Epithelial cell of proximal tubule (primary cell): Measurements from ENCODE around the gene SMPD4. TPM values are rescaled to one million over a fixed set of nuclear protein-coding genes. Genes with fewer than 3 reads are reported as not detected.
"Not testable (repeated sequence)": the region's sequence is repeated elsewhere in the genome, so short reads cannot be mapped to it uniquely, and the experiment has no call there.

ENCODE experiments used
- DNase-seq: peaks from one replicate; pipeline ENCODE4 v3.0.0-alpha.2; 2011; ENCODE audit warnings: low read depth
- H3K4me3 ChIP-seq: 2 replicates; pipeline ENCODE4 v1.5.1; 2011; ENCODE audit warnings: low read depth, mild to moderate bottlenecking, low read length
- total RNA-seq: library from RNA; depleted of rRNA; stranded (reverse); fragments of >200 nt; gene quantifications from 2 replicates; pipeline ENCODE4 v1.2.3, GENCODE V29; 2015
- TF ChIP-seq, protein P1 (sequence below): conservative IDR thresholded peaks from 2 replicates; pipeline ENCODE4 v1.5.1; 2012; ENCODE audit warnings: low read depth, mild to moderate bottlenecking, low read length

SMPD4 gene
- total RNA-seq, 1 donor from 2014 or later = 62.2 TPM

DNA sequence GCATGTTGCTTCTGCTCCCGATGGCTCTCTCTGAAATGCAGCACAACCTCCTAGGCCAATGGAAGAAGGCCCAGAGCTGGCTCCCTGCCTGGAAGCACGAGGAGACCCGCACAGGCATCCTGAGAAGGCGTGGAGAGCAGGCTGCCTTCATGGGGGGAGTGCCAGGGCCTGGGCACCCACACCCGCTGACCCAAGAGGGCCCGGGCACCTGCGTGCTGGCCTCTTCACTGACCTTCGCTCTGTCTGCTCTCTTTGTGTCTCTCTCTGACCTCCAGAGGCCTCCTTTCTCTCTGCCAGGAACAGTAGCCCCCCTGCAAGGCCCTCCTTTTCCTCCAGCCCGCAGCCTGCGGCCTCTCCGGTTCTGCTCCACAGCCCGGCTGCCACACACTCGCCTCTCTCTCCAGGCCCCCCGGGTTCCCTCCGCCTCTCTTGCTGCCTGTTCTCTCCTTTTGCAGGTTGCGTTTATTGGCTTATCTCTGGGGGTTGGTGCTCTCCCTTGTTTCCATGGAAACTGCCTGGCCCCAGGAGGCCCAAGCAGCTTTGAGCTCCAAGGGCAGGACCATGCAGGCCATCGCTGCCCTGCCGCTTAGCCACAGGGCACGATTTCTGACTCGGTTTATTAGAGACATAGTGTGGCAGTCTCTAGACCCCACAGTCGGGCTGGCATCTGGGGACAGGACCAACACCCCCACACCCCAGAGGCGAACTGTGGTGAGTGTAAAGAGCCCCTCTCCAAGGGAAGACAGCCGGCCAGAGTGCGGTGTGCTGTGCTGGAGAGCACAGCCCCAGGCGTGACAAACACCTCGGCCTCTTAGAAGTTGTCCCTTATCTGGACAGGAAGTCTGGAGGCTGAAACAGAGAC is 2.3 kb upstream of the SMPD4 start:
- TF ChIP-seq, protein P1, sequence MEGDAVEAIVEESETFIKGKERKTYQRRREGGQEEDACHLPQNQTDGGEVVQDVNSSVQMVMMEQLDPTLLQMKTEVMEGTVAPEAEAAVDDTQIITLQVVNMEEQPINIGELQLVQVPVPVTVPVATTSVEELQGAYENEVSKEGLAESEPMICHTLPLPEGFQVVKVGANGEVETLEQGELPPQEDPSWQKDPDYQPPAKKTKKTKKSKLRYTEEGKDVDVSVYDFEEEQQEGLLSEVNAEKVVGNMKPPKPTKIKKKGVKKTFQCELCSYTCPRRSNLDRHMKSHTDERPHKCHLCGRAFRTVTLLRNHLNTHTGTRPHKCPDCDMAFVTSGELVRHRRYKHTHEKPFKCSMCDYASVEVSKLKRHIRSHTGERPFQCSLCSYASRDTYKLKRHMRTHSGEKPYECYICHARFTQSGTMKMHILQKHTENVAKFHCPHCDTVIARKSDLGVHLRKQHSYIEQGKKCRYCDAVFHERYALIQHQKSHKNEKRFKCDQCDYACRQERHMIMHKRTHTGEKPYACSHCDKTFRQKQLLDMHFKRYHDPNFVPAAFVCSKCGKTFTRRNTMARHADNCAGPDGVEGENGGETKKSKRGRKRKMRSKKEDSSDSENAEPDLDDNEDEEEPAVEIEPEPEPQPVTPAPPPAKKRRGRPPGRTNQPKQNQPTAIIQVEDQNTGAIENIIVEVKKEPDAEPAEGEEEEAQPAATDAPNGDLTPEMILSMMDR = no peak
- peak overlapping the region; percentile 94 for H3K4me3 ChIP-seq
- no peak for DNase-seq

DNA sequence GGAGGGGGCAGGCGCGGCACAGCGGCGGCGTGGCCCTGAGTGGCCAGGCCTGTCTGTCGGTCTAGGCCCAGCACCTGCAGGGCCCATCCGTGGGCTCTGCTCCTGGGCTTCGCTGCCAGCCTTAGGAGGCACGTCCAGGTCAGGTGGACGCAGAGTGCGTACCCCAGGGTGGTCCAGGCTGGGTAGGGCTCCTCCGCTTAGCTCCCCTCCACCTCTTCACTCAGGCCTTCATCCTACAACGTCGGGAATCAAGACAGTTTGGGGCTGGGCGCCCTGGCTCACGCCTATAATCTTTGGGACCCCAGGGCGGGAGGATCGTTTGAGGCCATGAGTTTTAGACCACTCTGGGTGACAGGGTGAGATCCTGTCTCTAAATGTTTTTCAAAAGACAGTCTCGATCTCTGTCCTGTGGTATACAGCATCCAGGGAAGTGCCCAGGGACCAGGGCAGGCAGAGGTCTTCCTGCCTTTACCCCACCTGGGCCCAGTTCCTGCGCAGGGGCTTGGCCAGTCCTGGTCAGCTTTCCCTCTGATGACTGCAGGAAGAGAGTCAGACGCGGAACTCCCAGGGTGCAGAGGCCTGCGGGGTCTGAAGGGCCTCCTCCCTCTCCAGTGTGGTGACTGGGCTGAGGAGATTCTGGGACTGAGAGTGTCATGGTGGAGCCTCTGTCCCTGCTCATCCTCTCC is 1.6 kb upstream of the SMPD4 start:
- peak overlapping the region; percentile 94 for H3K4me3 ChIP-seq
- not testable (repeated sequence) for DNase-seq

DNA sequence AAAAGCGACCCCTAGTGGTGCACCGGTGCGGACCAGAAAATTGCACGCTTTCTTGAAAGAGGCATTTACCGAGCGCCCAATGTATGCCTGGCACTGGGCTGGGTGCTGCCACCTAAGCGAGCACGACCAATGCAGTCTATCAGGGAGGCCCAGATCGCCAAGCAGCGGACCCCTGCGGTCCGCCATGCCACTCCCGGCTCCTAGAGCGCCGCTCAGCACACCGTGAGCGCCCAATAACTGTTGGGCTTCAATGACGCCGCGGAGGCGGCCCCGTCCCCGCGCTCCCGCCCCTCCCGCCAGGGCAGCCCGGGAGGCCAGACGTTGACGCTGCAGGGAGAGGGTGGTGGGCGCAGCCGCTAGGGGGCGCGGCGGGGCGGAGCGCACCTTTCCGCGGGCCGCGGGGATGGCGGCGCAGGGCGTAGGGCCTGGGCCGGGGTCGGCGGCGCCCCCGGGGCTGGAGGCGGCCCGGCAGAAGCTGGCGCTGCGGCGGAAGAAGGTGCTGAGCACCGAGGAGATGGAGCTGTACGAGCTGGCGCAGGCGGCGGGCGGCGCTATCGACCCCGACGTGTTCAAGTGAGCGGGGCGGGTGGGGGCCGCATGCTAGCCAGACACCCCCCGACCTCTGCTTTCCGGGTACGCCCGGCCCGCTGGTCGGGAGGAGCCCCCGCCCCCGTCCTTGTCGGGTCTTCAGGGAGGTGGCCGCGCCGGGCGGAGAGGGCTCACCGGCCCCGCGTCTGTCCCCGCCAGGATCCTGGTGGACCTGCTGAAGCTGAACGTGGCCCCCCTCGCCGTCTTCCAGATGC is 679 bp upstream of the SMPD4 start, which contains the start of gene MZT2B:
Gene MZT2B (plus strand): TSS at position 383 of the 803 bp plus-strand sequence. CDS start 21 bp downstream, at position 404.
- peak within 1 kb of the TSS; percentile 94 for H3K4me3 ChIP-seq
- DNase-seq = not testable (repeated sequence)
- TF ChIP-seq, protein P1 = peak; percentile 58

DNA sequence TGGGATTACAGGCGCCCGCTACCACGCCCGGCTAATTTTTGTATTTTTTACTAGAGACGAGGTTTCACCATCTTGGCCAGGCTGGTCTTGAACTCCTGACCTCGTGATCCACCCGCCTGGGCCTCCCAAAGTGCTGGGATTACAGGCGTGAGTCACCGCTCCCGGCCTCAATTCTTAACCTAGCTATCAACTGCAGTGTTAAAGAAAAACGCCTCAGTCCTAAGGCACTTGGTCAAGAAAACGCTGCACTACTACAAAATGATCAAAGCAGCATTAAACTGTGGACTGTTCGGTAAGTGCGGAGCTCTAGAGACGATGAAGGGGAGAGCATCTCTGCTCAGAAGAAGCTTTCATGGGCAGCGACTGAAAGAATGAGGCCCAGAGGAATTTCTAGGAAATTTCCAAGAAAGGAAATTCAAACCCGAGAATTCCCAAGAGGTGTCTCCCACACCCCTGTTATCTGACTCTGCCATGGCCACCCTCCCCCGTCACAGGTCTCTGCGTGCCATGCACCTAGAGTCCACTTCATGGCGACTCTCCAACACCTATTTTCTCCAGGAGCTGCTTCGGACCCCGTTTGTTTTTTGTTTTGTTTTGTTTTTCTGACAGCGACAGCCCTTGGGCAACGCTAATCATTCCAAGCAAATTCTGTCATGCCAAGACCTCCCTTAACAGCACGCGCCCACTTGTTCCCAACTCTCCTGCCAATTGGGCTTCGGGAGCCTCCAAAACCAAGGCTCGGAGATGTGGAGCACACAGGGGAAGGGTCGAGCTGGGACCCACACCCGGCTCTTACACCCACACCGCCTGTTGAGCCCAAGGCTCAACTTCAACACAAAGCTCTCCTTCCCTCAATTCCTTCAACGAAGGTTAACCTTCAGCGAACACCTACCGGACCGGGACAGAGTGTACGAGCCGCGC is 738 bp downstream of the SMPD4 start:
- not testable (repeated sequence) for DNase-seq
- peak overlapping the region; percentile 94 for H3K4me3 ChIP-seq

DNA sequence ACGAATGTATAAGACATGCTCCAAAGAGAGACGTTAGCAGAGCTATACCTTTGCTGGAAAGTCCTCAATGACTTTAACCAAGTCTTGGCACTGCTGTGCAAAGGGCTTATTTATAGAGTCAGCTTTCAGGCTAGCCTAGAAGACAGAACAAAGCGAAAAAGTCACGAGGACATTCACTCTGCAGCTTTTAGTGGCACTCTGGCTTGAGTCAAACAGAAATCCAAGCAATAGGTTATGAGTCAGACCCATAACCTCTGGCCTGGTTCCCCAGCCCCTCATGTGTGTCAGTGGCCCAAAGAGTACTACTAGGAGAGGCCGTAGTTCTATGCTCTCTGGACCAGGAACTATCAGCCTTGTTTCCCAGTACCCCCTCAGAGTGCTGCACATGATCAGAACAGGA is 6.5 kb downstream of the SMPD4 start:
- H3K4me3 ChIP-seq, DNase-seq: not testable (repeated sequence)

DNA sequence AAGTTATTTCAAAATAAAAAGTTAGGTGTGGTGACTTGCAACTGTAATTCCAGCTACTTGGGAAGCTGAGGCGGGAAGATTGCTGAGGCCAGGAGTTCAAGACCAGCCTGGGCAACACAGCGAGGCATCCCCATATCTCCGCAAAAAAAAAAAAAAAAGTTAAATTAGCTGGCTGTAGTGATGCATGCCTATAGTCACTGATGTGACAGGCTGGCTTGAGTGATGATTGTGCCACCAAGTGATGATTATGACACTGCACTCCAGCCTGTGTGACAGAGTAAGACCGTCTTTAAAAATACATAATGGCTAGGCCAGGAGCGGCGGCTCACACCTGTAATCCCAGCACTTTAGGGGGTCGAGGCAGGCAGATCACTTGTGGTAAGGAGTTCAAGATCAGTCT is 11.5 kb downstream of the SMPD4 start:
- TF ChIP-seq, protein P1 = no peak
- DNase-seq = no peak
- no peak overlapping the region for H3K4me3 ChIP-seq

DNA sequence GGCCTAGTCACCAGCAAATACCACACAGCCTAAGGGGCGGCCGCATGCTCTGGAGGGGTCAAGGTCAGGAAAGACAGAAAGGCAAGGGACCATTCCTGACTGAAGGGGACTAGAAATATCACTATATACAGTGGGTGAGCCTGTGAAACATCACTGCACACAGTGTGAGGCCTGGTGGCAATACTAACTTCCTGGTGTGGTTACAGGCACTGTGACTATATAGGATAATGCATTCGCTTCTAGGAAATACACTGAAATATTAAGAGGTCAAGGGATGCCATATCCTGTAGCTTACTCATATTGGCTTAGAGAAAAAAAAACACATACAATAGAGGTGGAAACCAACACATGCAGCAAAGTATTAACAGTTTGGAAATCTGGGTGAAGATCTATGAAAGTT is 12.2 kb downstream of the SMPD4 start:
- DNase-seq, H3K4me3 ChIP-seq: not testable (repeated sequence)

DNA sequence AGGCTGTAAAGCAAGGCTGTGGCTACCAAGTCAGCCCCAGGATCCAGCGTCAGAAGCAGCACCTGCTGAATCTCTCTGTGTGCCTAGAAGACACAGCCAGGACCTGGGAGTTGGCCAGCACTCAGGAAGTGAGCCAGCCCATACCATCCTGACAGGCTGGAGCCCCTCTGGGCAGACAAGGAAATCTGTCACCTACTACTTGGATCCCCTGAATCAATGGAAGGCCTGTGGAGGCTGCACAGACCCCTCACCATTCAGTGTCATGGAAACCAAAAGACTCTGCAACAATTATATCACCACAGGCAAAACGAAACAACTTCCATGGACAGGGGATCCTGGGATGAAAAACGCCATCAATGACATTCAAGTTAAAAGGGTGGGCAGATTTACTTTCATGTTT is 14.8 kb downstream of the SMPD4 start:
- not testable (repeated sequence) for DNase-seq, H3K4me3 ChIP-seq
